A549 (cell line): ENCODE measurements around the gene GRID1. TPM values are rescaled to one million over a fixed set of nuclear protein-coding genes. Genes with fewer than 3 reads are reported as not detected.

Source experiments
- ATAC-seq, 2 experiments: fragments of 200-7000 bp in 1 of 2; fragments of >200 bp in 1 of 2; cut with Nextera tagmentation in 1 of 2; cut with Tn5 transposase in 1 of 2; 3 replicates each; pipeline versions ENCODE4 v1.8.0 to v1.9.1; 2018 to 2020; ENCODE audit warnings: mild to moderate bottlenecking in 1 of 2, moderate library complexity in 1 of 2
- CTCF ChIA-PET: fragments of 300-600 bp; sonication (Branson Sonifier 250); formaldehyde crosslinking; extraction: SDS; loops from one replicate; lab custom pipeline; 2021; ENCODE audit warnings: antibody characterized with exemption, inconsistent platforms; lab: Yijun Ruan, JAX
- POLR2A ChIA-PET: fragments of 350-600 bp; formaldehyde crosslinking; extraction: SDS; loops from one replicate; lab custom pipeline; 2021; ENCODE audit warnings: antibody characterized with exemption, inconsistent platforms; lab: Yijun Ruan, JAX
- DNase-seq, 2 experiments: peaks; one replicate each; pipeline versions ENCODE4 v3.0.0 to v3.0.0-alpha.2; 2011 to 2016; ENCODE audit warnings: low read depth in 1 of 2, low spot score in 1 of 2
- FAIRE-seq: peaks from 2 replicates; lab custom pipeline; 2011; peaks lifted over from hg19 to GRCh38; lab: Jason Lieb, UNC
- H3K27ac ChIP-seq, 2 experiments: fragments of >200 bp; sonication (Bioruptor Twin); formaldehyde crosslinking; 3 replicates each; pipeline ENCODE4 v1.5.1; 2016 to 2017
- H3K4me1 ChIP-seq: fragments of >200 bp; sonication (Bioruptor Twin); formaldehyde crosslinking; 3 replicates; pipeline ENCODE4 v1.6.1; 2016
- H3K4me2 ChIP-seq: fragments of >200 bp; sonication (Bioruptor Twin); formaldehyde crosslinking; 3 replicates; pipeline ENCODE4 v1.6.1; 2016
- H3K4me3 ChIP-seq: fragments of >200 bp; sonication (Bioruptor Twin); formaldehyde crosslinking; 3 replicates; pipeline ENCODE4 v1.5.1; 2016
- H3K9me3 ChIP-seq: fragments of >200 bp; sonication (Bioruptor Twin); formaldehyde crosslinking; 3 replicates; pipeline ENCODE4 v1.6.1; 2016
- ATOH8 ChIP-seq: fragments of 250-450 bp; sonication (Bioruptor Pico); IDR thresholded peaks from 2 replicates; pipeline ENCODE4 v1.5.0; 2020; ENCODE audit warnings: low read depth, mild to moderate bottlenecking, moderate library complexity
- BHLHE40 ChIP-seq: IDR thresholded peaks from 2 replicates; pipeline ENCODE4 v1.6.1; 2012; ENCODE audit warnings: low read depth, low read length, inconsistent platforms
- CEBPB ChIP-seq, 2 experiments: fragments of >200 bp in 1 of 2; sonication (Bioruptor Twin) in 1 of 2; formaldehyde crosslinking in 1 of 2; IDR thresholded peaks; 2 replicates each; pipeline ENCODE4 v1.6.1; 2012 to 2016
- CHD2 ChIP-seq: fragments of 150-350 bp; IDR thresholded peaks from 2 replicates; pipeline ENCODE4 v1.6.1; 2014; ENCODE audit warnings: low read length; ENCODE audit not compliant: partially characterized antibody
- ELK1 ChIP-seq: fragments of 150-350 bp; IDR thresholded peaks from 2 replicates; pipeline ENCODE4 v1.6.1; 2014; ENCODE audit warnings: low read depth, mild to moderate bottlenecking, low read length
- GATA3 ChIP-seq: IDR thresholded peaks from 2 replicates; pipeline ENCODE4 v1.6.1; 2012; ENCODE audit warnings: borderline replicate concordance
- HOXB5 ChIP-seq: fragments of 250-450 bp; sonication (Bioruptor Pico); IDR thresholded peaks from 2 replicates; pipeline ENCODE4 v1.5.0; 2020; ENCODE audit warnings: mild to moderate bottlenecking, moderate library complexity
- JUN ChIP-seq, 2 experiments: fragments of >200 bp; sonication (Bioruptor Twin); formaldehyde crosslinking; IDR thresholded peaks; 2 replicates in 1 of 2; 3 replicates in 1 of 2; pipeline ENCODE4 v1.6.1; 2016 to 2017
- JUNB ChIP-seq: fragments of >200 bp; sonication (Bioruptor Twin); formaldehyde crosslinking; IDR thresholded peaks from 2 replicates; pipeline ENCODE4 v1.6.1; 2016
- KDM1A ChIP-seq: fragments of 200-600 bp; sonication (generic); IDR thresholded peaks from 2 replicates; pipeline ENCODE4 v1.6.1; 2016; ENCODE audit warnings: low read depth, mild to moderate bottlenecking
- MAX ChIP-seq: IDR thresholded peaks from 2 replicates; pipeline ENCODE4 v1.6.1; 2012
- NPAS2 ChIP-seq: fragments of 250-450 bp; sonication (Bioruptor Pico); IDR thresholded peaks from 2 replicates; pipeline ENCODE4 v1.8.0; 2022; ENCODE audit warnings: mild to moderate bottlenecking, moderate library complexity, borderline replicate concordance
- RAD21 ChIP-seq, 2 experiments: fragments of >200 bp in 1 of 2; sonication (Bioruptor Twin) in 1 of 2; formaldehyde crosslinking in 1 of 2; IDR thresholded peaks in 1 of 2; conservative IDR thresholded peaks in 1 of 2; 2 replicates in 1 of 2; 3 replicates in 1 of 2; pipeline ENCODE4 v1.6.1; 2012 to 2018; ENCODE audit warnings: inconsistent platforms in 1 of 2
- REST ChIP-seq: fragments of 200-600 bp; sonication (generic); IDR thresholded peaks from 2 replicates; pipeline ENCODE4 v1.6.1; 2016; ENCODE audit warnings: antibody characterized with exemption, mild to moderate bottlenecking, moderate library complexity
- SMC3 ChIP-seq: fragments of >200 bp; sonication (Bioruptor Twin); formaldehyde crosslinking; IDR thresholded peaks from 3 replicates; pipeline ENCODE4 v1.6.1; 2018; ENCODE audit warnings: inconsistent platforms
- TFCP2L1 ChIP-seq: fragments of 250-450 bp; sonication (Bioruptor Pico); IDR thresholded peaks from 2 replicates; pipeline ENCODE4 v1.5.0; 2021; ENCODE audit warnings: mild to moderate bottlenecking
- TP53 ChIP-seq: fragments of 250-450 bp; sonication (Bioruptor Pico); IDR thresholded peaks from 2 replicates; pipeline ENCODE4 v1.5.0; 2021; ENCODE audit warnings: mild to moderate bottlenecking, moderate library complexity
- ZFP36 ChIP-seq: fragments of 450-650 bp; IDR thresholded peaks from 2 replicates; pipeline ENCODE4 v1.6.1; 2014; ENCODE audit warnings: borderline replicate concordance; ENCODE audit not compliant: partially characterized antibody
- ZNF302 ChIP-seq: fragments of 250-450 bp; sonication (Bioruptor Pico); IDR thresholded peaks from 2 replicates; pipeline ENCODE4 v1.9.0; 2021; ENCODE audit warnings: inconsistent platforms, mild to moderate bottlenecking, moderate library complexity
- WGBS: methylation state at CpG from one replicate; pipeline ENCODE4 v1.1.6; 2017; ENCODE audit errors: missing lambda C conversion rate; 5-methylcytosine and 5-hydroxymethylcytosine counted together
- polyA plus RNA-seq, 4 experiments: library from polyadenylated mRNA; depleted of rRNA in 3 of 4; stranded (reverse); fragments of >200 nt; fragmentation: RNase III in 1 of 4; extraction: RNeasy Plus Mini Kit Qiagen cat#74134 plus additional on column Dnase treatment in 1 of 4; gene quantifications; 2 replicates in 3 of 4; 3 replicates in 1 of 4; pipeline ENCODE4 v1.2.3, GENCODE V29; 2011 to 2017

GRID1 gene
- polyA plus RNA-seq, 2 of the 4 experiments (the other 2 are of a cell fraction): 0.14 to 0.30 TPM

- H3K4me1 ChIP-seq: no peaks in the 10 kb centered on the region
- FAIRE-seq: no peak
- ChIA-PET POLR2A (no interaction called here), CTCF (interaction anchor here (0.6 to 1.0 kb wide), 2 partner anchors 12 to 18 kb away, joined by 4 read pairs; no protein-coding TSS in a partner anchor)
- DNase-seq: no peak
- H3K27ac ChIP-seq: no peak overlapping the region
- ATAC-seq: no peak
- H3K9me3 ChIP-seq: no peaks in the 10 kb centered on the region
- H3K4me2 ChIP-seq: no peak overlapping the region
- 62% methylated on average over 4 of the region's 4 CpGs for WGBS
- TF ChIP-seq JUNB (no peak), ZNF302 (no peak), HOXB5 (no peak), ELK1 (no peak), NPAS2 (CRISPR knock-in tag) (no peak), CEBPB (IDR thresholded peaks at IDR 0.05) (no peak), KDM1A (no peak)
- no peak overlapping the region for H3K4me3 ChIP-seq
These were observed 578.0 kb downstream of the GRID1 start for GRCh38 chr10:85788570-85788969.

- Histone ChIP-seq H3K4me3 (no peak overlapping the region), H3K4me2 (no peak overlapping the region), H3K9me3 (no peaks in the 10 kb centered on the region), H3K27ac (no peak overlapping the region), H3K4me1 (no peaks in the 10 kb centered on the region)
- ChIA-PET CTCF (interaction anchor here (0.6 kb wide), 2 partner anchors 19 to 231 kb away, joined by 3 to 4 read pairs; no protein-coding TSS in a partner anchor), POLR2A (no interaction called here)
- TF ChIP-seq SMC3 (no peak), GATA3 (no peak)
- 89% methylated on average over 3 of the region's 3 CpGs for WGBS
- no peak for ATAC-seq
- DNase-seq: no peak
- FAIRE-seq: no peak
These were observed 578.7 kb downstream of the GRID1 start for GRCh38 chr10:85787881-85788280.

- 34% methylated on average over 5 of the region's 5 CpGs for WGBS
- no peak for DNase-seq
- no peak for ATAC-seq
- Histone ChIP-seq H3K27ac (no peak overlapping the region), H3K9me3 (no peaks in the 10 kb centered on the region), H3K4me3 (no peak overlapping the region)
- ChIA-PET POLR2A (no interaction called here), CTCF (interaction anchor here (0.6 kb wide), 1 partner anchor 232 kb away, joined by 3 read pairs; no protein-coding TSS in a partner anchor)
- FAIRE-seq: no peak
- no peak for TF ChIP-seq MAX
- TF ChIP-seq, all 56 proteins: peak for 0
- H3K4me1 ChIP-seq: no peaks in the 10 kb centered on the region
- no peak overlapping the region for H3K4me2 ChIP-seq
These were observed 579.2 kb downstream of the GRID1 start for GRCh38 chr10:85787393-85787792.

GRCh38 chr10:85786401-85786899 lies 580.1 kb downstream of the GRID1 start:
- TF ChIP-seq ATOH8 (CRISPR knock-in tag) (no peak), ZFP36 (no peak), TP53 (no peak), TFCP2L1 (no peak), REST (no peak), RAD21 (conservative IDR thresholded peaks at IDR 0.05 in 1 of 2, IDR thresholded peaks at IDR 0.05 in 1 of 2) (peak in 1 of 2 experiments; percentile 21; a peak in 1 of 5 replicates), CHD2 (no peak), BHLHE40 (no peak), JUN (IDR thresholded peaks at IDR 0.05) (no peak)
- POLR2A ChIA-PET: no interaction called here
- Histone ChIP-seq H3K4me3 (no peak overlapping the region), H3K4me1 (no peaks in the 10 kb centered on the region), H3K4me2 (no peak overlapping the region), H3K27ac (no peak overlapping the region), H3K9me3 (no peaks in the 10 kb centered on the region)
- 63% methylated on average over 10 of the region's 10 CpGs for WGBS
- CTCF ChIA-PET: no interaction called here
- DNase-seq (no peak), ATAC-seq (peak in 1 of 2 experiments; percentile 74; a peak in 3 of 6 replicates), FAIRE-seq (no peak)
